ENCODE results near the gene PRR35.
"Not testable (repeated sequence)": the region's sequence is repeated elsewhere in the genome, so short reads cannot be mapped to it uniquely, and the experiment has no call there.

PRR35 gene

DNA sequence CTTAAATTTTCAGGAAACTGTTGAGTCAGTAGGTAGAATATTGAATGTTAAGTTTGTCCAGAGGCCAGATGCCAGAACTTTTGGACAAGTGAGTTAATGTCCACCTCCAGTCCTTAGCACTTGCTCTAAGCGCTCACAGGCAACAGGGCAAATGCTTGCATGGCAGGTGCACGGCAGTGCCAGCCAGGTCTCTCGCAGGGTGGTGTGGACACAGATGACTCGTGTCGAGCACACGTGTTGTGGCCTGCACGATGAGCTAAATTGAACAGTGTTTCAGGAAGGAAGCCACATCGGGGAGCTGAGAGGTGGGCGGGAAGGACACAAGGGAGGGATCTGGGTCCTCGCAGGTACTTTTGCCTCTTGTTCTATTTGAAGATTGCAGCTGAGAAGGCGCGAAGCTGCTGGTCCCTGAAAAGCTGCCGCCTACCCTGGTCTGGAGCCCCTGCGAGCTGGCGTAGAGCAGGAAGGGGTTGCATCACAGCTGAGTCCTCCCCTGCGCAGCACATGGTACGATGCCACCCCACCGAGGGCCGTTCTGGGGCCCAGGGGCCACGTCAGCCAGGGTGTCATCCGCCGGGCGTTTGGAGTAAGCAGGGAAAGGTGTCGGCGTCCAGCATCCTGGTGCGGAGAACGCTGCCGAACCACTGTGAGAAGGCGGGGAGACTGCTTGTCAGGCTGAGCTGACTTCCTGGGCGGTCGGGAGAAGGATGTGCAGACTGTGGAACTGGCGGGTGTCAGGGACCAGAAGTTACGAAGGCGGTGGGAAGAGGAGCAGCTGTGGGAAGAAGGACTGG is 35.9 kb downstream of the PRR35 start:
- DNase-seq (ENCODE audit: low read depth): no peak

DNA sequence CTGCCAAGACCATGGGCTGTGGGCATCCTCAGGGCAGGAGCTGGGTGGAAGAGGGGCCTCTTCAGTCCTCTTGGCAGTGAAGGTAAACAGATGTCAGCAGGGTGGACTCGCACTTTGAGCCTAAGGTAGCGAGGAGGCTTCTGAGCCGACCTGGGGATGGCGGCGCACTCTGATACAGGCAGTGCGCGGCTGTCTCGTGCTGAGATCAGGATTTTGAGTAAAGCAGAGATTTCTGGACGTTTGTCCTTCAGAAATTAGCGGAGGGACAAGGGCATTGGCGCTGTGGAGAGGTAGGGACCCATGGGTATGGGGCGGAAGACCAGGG is 36.5 kb downstream of the PRR35 start:
- DNase-seq (ENCODE audit: low read depth): no peak

DNA sequence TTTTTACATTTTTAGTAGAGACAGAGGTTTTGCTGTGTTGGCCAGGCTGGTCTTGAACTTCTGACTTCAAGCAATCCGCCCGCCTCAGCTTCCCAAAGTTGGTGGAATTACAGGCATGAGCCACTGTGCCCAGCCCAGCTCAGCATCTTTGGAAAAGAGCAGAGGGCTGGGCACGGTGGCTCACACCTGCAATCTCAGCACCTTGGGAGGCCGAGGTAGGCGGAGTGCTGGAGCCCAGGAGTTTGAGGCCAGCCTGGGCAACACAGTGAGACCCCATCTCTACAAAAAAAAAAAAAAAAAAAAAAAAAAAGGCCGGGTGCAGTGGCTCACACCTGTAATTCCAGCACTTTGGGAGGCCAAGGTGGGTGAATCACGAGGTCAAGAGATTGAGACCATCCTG is 37.5 kb downstream of the PRR35 start:
- not testable (repeated sequence) for DNase-seq (ENCODE audit: low read depth)

DNA sequence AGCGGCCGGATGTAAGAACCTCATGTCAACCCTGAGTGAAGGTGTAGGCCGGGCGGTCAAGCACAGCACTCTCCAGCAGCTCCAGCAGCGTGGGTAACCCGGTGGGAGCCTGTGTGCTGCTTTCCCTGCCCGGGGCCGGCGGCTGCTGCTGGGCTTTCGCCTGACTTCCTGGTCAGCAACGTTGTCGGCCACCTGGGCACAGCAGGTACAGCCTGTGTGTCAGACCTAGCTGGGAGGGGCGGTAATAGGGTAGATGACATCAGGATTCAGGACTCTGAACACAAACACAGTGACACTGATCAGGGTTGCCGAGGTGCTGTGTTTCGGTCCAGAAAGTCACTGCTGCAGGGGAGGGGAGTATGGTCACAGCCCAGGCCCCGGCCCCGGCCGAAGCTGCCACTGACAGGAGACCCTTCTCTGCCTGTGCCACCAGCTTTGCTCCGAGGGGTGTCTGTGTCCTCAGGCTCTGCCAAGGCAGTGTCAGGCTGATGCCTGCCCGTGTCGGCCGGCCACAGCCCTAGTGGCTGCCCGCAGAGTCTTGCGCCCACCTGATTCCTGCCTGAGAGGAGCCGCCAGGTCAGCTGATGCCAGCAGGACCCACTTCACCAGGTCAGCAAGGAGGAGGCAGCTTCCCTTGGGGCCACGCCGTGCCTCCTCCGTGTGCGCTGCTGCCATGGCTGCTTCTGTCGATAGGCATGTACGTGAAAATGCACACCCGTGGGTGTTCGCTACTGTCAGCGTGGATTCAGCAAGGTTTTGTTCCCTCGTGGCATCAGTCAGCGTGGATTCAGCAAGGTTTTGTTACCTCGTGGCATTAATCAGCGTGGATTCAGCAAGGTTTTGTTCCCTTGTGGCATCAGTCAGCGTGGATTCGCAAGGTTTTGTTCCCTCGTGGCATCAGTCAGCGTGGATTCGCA is 38.9 kb downstream of the PRR35 start:
- no peak for DNase-seq (ENCODE audit: low read depth)

DNA sequence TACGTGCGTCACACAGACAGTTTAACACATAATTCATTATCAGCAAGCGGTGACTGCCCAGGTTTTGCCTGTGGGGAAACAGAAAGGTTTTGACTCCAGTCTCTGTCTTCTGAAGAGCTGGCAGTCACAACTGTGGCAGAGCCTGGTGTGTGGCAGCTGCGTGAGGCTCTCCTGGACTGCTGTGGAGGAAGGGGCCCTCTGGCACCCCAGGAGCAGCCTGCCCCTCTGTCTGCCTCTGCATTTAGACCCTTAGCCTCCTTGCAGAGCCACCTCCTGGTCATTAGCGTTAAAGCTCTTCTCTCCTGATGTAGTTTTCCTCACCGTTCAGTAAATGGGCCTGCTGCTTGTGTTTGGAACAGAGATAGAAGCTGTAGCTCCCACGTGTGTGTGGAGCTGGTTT is 40.6 kb downstream of the PRR35 start:
- DNase-seq (ENCODE audit: low read depth): no peak

DNA sequence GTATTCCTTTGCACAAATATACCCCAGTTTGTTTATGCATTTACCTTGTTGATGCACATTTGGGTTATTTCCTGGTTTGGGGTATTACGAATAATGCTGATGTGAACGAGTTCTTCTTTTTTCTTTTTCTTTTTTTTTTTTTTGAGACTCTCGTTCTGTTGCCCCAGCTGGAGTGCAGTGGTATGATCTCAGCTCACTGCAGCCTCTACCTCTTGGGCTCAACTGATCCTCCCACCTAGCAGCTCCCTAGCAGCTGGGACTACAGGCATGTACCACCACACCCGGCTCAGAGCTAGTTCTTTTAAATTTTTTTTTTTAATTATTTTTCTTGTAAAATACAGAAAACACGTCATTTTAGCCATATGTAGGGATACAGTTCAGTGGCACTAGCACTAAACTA is 43.7 kb downstream of the PRR35 start:
- no peak for DNase-seq (ENCODE audit: low read depth)

DNA sequence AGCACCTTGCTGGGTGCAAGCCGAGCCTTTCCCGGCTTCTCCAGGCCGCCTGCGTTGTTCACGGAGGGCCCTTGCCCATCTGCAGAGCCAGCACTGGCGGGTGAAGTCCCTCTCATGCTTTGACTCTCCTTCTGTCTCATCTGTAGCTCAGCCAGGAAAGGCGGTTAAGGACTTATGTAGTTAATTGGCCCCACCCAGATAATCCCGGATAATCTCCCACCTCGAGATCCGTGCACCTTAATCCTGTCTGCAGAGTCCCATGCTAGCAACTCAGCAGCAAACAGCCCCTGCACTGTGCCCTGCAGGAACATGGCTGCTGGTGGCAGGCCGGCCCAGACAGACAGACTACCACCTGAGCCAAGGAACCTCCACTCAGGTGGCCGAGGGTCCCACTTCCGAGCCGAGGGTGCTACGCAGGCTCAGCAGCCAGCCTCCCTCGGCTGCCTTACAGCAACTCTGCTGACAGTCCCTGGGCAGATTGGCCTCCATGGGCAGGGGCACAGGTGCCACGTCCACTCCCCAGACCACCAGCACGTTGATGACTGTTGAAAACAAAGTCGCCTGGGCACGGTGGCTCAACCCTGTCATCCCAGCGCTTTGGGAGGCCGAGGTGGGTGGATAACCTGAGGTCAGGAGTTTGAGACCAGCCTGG is 46.6 kb downstream of the PRR35 start:
- no peak for DNase-seq (ENCODE audit: low read depth)

DNA sequence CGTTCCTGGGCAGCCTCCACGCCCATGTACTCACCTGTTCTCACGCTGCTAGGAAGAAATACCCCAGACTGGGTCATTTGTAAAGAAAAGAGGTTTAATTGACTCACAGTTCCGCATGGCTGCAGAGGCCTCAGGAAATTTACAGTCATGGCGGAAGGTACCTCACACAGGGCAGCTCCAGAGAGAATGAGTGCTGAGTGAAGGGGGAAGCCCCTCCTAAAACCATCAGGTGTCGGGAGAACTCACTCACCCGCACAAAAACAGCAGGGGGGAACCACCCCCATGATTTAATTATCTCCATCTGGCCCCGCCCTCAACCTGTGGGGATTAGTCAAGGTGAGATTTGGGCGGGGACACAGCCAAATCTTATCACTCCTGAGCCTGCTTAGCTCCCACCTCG is 47.8 kb downstream of the PRR35 start:
- no peak for DNase-seq (ENCODE audit: low read depth)

DNA sequence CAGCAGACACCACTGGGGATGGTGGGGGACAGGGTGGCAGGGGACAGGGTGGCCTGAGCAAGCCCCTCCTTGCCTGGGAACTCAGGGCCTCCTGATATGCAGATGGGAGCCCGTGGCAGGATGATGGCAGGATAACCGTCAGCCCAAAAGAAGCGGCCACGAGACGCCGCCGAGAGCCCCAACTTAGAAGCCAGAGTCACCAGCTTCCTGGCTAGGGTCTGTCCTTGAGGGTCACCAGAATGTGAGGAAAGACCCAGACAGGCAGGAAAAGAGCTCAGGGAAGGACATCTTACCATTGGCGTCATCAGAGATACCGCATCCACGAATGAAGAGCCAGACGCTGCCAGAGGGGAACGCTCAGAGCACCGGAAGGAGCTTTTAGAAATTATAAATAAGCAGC is 49.1 kb downstream of the PRR35 start:
- DNase-seq (ENCODE audit: low read depth): no peak

DNA sequence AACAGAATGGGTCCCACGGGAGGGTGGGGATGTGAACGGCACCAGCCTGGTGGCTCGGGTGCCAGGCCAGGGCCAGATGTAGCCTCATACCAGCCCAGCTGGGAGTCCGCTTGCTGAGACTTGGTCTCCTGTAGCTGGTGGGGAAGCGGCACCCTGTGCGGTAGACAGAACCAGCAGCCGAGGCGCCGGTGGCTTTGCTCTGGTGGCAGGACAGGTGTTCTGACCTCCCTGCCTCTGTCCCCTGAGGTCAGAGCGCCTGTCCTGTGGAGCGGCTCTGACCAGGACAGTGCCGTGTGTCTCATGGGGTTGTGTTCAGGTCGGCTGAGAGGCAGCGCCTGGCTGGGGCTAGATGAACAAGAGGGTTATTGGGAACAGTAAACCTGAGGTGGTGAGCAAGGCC is 49.8 kb downstream of the PRR35 start:
- DNase-seq (ENCODE audit: low read depth): no peak

DNA sequence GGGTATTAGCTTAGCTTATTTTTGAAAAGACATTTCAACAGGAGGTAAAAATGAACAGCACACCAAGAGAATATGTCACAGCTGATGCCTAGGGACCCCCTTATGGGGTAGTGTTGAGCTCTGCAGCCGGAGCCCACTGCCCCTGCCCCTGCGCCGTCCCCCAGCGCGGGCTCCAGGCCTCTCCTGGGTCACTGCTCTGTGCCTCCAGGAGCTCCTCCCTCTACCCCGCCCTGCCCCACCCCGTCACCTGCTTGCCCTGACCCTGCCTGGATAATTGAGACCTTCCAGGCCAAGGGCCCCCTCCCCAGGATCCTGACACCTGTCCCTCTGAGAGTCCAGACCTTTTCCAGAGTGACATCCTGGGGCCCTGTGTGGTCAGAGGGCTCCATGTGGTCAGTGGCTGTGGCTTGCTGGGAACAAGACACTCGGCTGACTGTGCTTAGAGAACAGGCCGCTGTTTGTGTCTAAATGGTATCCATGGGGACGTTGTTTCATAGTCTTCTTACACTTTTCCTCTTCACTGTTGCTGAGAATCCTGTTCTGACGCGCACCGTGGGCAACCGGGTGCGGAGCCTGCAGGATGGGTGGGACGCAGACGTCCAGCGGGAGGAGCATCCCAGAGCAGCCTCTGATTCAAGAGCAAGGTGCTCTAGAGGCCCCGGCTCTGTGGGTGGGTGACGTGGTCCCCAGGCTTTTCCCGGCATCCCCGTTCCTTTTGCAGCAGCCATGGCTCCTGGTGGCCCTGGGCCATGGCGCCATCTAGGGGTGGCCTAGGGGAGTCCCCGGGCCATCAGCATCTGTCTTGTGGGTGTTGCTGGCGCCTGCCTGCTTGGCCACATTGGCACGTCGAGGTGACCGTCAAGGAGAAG is 50.6 kb downstream of the PRR35 start:
- DNase-seq (ENCODE audit: low read depth): peak; percentile 27

DNA sequence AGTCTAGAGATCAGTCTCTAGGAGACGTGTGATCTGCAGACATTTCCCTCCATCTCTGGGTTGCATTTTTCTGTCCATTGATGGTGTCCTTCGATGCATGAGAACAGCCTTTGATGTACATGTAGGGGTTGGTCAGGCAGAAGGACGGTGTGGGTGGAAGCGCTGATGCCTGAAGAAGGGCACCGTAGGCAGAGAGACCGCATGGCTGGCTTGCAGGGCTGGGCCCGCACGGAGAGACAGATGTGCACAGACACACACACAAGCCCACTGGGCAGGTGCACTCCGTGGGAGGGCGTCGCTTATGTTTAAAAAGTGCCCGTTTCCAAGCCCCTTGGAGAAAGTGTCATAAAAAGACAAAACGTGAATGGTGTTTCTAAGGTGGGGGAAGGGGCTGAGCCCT is 54.9 kb downstream of the PRR35 start:
- no peak for DNase-seq (ENCODE audit: low read depth)

Measured in stimulated activated CD8-positive, alpha-beta memory T cell treated with anti-CD3 and anti-CD28 coated beads, Interleukin-12 subunit alpha, Interleukin-12 subunit beta, amount 100 ng/mL, for 1 hour (primary cell).